Liver (tissue), 9 donors: ENCODE data around the gene ECHS1. TPM values are rescaled to one million over a fixed set of nuclear protein-coding genes. Genes with fewer than 3 reads are reported as not detected.

Experiments used
- DNase-seq: peaks from one replicate; pipeline ENCODE4 v3.0.0-alpha.2; 2017; ENCODE audit warnings: low spot score
- H3K27ac ChIP-seq, 2 donors: one replicate each; pipeline ENCODE4 v1.7.0; 2013; ENCODE audit warnings: inconsistent platforms in 2 of 2, low read length in 2 of 2, control low read depth in 1 of 2, low read depth in 1 of 2, mild to moderate bottlenecking in 1 of 2
- H3K27me3 ChIP-seq, 4 donors: one replicate each; pipeline versions ENCODE4 v1.6.1 to v1.7.0; 2013; ENCODE audit warnings: low read length in 3 of 4, inconsistent platforms in 1 of 4, mild to moderate bottlenecking in 1 of 4, moderate library complexity in 1 of 4; ENCODE audit not compliant: control insufficient read depth in 4 of 4, insufficient read depth in 4 of 4
- H3K36me3 ChIP-seq, 4 donors: one replicate each; pipeline versions ENCODE4 v1.6.1 to v1.7.0; 2013; ENCODE audit warnings: low read length in 3 of 4, mild to moderate bottlenecking in 3 of 4, low read depth in 1 of 4, moderate library complexity in 1 of 4; ENCODE audit not compliant: control insufficient read depth in 4 of 4, insufficient read depth in 3 of 4
- H3K4me1 ChIP-seq, 4 donors: one replicate each; pipeline versions ENCODE4 v1.6.1 to v1.7.0; 2013; ENCODE audit warnings: low read length in 3 of 4, mild to moderate bottlenecking in 3 of 4, moderate library complexity in 1 of 4; ENCODE audit not compliant: control insufficient read depth in 4 of 4, insufficient read depth in 4 of 4
- H3K4me3 ChIP-seq, 3 donors: one replicate each; pipeline versions ENCODE4 v1.6.1 to v1.7.0; 2013; ENCODE audit warnings: low read length in 3 of 3, control low read depth in 1 of 3, low read depth in 1 of 3, mild to moderate bottlenecking in 1 of 3
- H3K9ac ChIP-seq, 2 donors: one replicate each; pipeline ENCODE4 v1.7.0; 2013; ENCODE audit warnings: low read length in 2 of 2, mild to moderate bottlenecking in 2 of 2, moderate library complexity in 2 of 2, control low read depth in 1 of 2, low read depth in 1 of 2
- H3K9me3 ChIP-seq, 4 donors: one replicate each; pipeline versions ENCODE4 v1.6.1 to v1.7.0; 2013; ENCODE audit warnings: low read length in 3 of 4; ENCODE audit not compliant: control insufficient read depth in 4 of 4
- ATF3 ChIP-seq: IDR thresholded peaks from 2 replicates; pipeline ENCODE4 v1.6.1; 2016; ENCODE audit warnings: antibody characterized with exemption
- CTCF ChIP-seq: fragments of 150-350 bp; IDR thresholded peaks from 2 replicates; pipeline ENCODE4 v1.5.1; 2017; ENCODE audit warnings: improper control_type of control experiment, low read depth, low read length; ENCODE audit not compliant: missing input control
- FOXA1 ChIP-seq: IDR thresholded peaks from 2 replicates; pipeline ENCODE4 v1.6.1; 2016; ENCODE audit warnings: antibody characterized with exemption
- FOXA2 ChIP-seq: IDR thresholded peaks from 2 replicates; pipeline ENCODE4 v1.6.1; 2016; ENCODE audit warnings: antibody characterized with exemption
- GABPA ChIP-seq, 2 donors: IDR thresholded peaks in 1 of 2; conservative IDR thresholded peaks in 1 of 2; 2 replicates each; pipeline ENCODE4 v1.6.1; 2016; ENCODE audit warnings: antibody characterized with exemption in 2 of 2, mild to moderate bottlenecking in 1 of 2, moderate library complexity in 1 of 2
- HNF4A ChIP-seq, 2 donors: conservative IDR thresholded peaks; 2 replicates each; pipeline ENCODE4 v1.6.1; 2016; ENCODE audit warnings: antibody characterized with exemption in 2 of 2, mild to moderate bottlenecking in 2 of 2
- HNF4G ChIP-seq: IDR thresholded peaks from 2 replicates; pipeline ENCODE4 v1.6.1; 2016; ENCODE audit warnings: antibody characterized with exemption
- JUND ChIP-seq, 2 donors: IDR thresholded peaks; 2 replicates each; pipeline ENCODE4 v1.6.1; 2016; ENCODE audit warnings: antibody characterized with exemption in 2 of 2
- REST ChIP-seq: IDR thresholded peaks from 2 replicates; pipeline ENCODE4 v1.6.1; 2016; ENCODE audit warnings: antibody characterized with exemption, mild to moderate bottlenecking
- RXRA ChIP-seq, 2 donors: IDR thresholded peaks; 2 replicates each; pipeline ENCODE4 v1.6.1; 2017 to 2018; ENCODE audit warnings: antibody characterized with exemption in 2 of 2, mild to moderate bottlenecking in 1 of 2
- SP1 ChIP-seq: IDR thresholded peaks from 2 replicates; pipeline ENCODE4 v1.6.1; 2018; ENCODE audit warnings: antibody characterized with exemption, mild to moderate bottlenecking
- TAF1 ChIP-seq: conservative IDR thresholded peaks from 2 replicates; pipeline ENCODE4 v1.6.1; 2016; ENCODE audit warnings: antibody characterized with exemption, mild to moderate bottlenecking
- YY1 ChIP-seq: IDR thresholded peaks from 2 replicates; pipeline ENCODE4 v1.6.1; 2016; ENCODE audit warnings: antibody characterized with exemption, mild to moderate bottlenecking
- WGBS: extraction: QIAGEN DNeasy Blood & Tissue Kit; methylation state at CpG from one replicate; pipeline ENCODE4 v1.1.7; 2013; 5-methylcytosine and 5-hydroxymethylcytosine counted together
- polyA plus RNA-seq, 2 donors: library from polyadenylated mRNA; stranded (reverse) in 1 of 2; unstranded in 1 of 2; fragments of 200-250 nt in 1 of 2; fragments of >200 nt in 1 of 2; fragmentation: Nextera tagmentation in 1 of 2; extraction: Ambion mirVana in 1 of 2; gene quantifications; one replicate each; pipeline versions ENCODE4 v1.2.1 to v1.2.3, GENCODE V29; 2013 to 2015
- total RNA-seq, 2 donors: library from RNA; depleted of rRNA; stranded (reverse); fragments of >200 nt; gene quantifications; one replicate each; pipeline ENCODE4 v1.2.3, GENCODE V29; 2014
- donor health status: healthy.
- donor health status: healthy.
- donor health status: healthy.
- donor health status: healthy.
- donor health status: healthy.

Gene ECHS1
- total and polyA plus RNA-seq, 4 donors = 41.5 to 849 (median 354) TPM

GRCh38 chr10:133347710-133348517, 25.2 kb downstream of the ECHS1 start (continued):
- TF ChIP-seq SP1 = peak; percentile 79

GRCh38 chr10:133346413-133346812, 26.7 kb downstream of the ECHS1 start:
- WGBS = 60% methylated on average over 11 of the region's 11 CpGs
- H3K9me3 ChIP-seq = no peaks in the 10 kb centered on the region

More at GRCh38 chr10:133346413-133346812, 26.7 kb downstream of the ECHS1 start:
- TF ChIP-seq ATF3 (no peak), RXRA (IDR thresholded peaks at IDR 0.05) (no peak), HNF4G (no peak), HNF4A (conservative IDR thresholded peaks at IDR 0.05) (no peak), GABPA (IDR thresholded peaks at IDR 0.05 in 1 of 2, conservative IDR thresholded peaks at IDR 0.05 in 1 of 2) (no peak), CTCF (no peak), FOXA2 (no peak), TAF1 (no peak), JUND (IDR thresholded peaks at IDR 0.05) (no peak), FOXA1 (no peak), REST (no peak), YY1 (no peak)
- no peak for DNase-seq
- Histone ChIP-seq H3K9ac (no peak overlapping the region), H3K4me3 (no peak overlapping the region), H3K27me3 (no peaks in the 10 kb centered on the region), H3K4me1 (peaks cover 20 to 49% (median 33%) of the 10 kb centered on the region in 4 donors), H3K27ac (no peak overlapping the region), H3K36me3 (no peaks in the 10 kb centered on the region)
